Stomach (tissue), 4 donors: ENCODE results near the gene ERFL.

ENCODE experiments used
- CTCF ChIP-seq, 7 experiments: fragments of 450-650 bp in 4 of 7; fragments of 200-600 bp in 3 of 7; sonication (generic) in 3 of 7; IDR thresholded peaks; one replicate each; pipeline ENCODE4 v1.5.1; 2016 to 2019; ENCODE audit warnings: antibody characterized with exemption in 7 of 7, control low read depth in 2 of 7, mild to moderate bottlenecking in 1 of 7
- POLR2A ChIP-seq, 4 donors: fragments of 450-650 bp; IDR thresholded peaks; one replicate each; pipeline ENCODE4 v1.6.1; 2016; ENCODE audit warnings: antibody characterized with exemption in 4 of 4, control low read depth in 2 of 4, mild to moderate bottlenecking in 1 of 4, moderate library complexity in 1 of 4

- TF ChIP-seq POLR2A (IDR thresholded peaks at IDR 0.05) (no peak), CTCF (IDR thresholded peaks at IDR 0.05) (no peak)
These were observed 31.1 kb downstream of the ERFL start for GRCh38 chr19:41897181-41897580.
